ACC112 (cell line): ENCODE data around the gene DCST2.

Experiments used
- H2AFZ ChIP-seq: fragments of 200-600 bp; sonication (generic); one replicate; pipeline ENCODE4 v1.6.0; 2017; ENCODE audit warnings: antibody characterized with exemption, low read length; ENCODE audit not compliant: unreplicated experiment
- H3K27ac ChIP-seq: fragments of 200-600 bp; sonication (generic); 2 replicates; pipeline ENCODE4 v1.5.1; 2014; ENCODE audit warnings: low read depth, mild to moderate bottlenecking, antibody characterized with exemption, low read length, moderate library complexity
- H3K27me3 ChIP-seq: fragments of 200-600 bp; sonication (generic); 2 replicates; pipeline ENCODE4 v1.6.1; 2014; ENCODE audit warnings: mild to moderate bottlenecking, antibody characterized with exemption, low read length, moderate library complexity, mixed read lengths; ENCODE audit not compliant: insufficient read depth
- H3K36me3 ChIP-seq: fragments of 200-600 bp; sonication (generic); 2 replicates; pipeline ENCODE4 v1.6.1; 2016; ENCODE audit warnings: mild to moderate bottlenecking, antibody characterized with exemption, low read length, moderate library complexity, mixed read lengths; ENCODE audit not compliant: insufficient read depth
- H3K4me1 ChIP-seq: fragments of 200-600 bp; sonication (generic); one replicate; pipeline ENCODE4 v1.6.1; 2016; ENCODE audit warnings: low read length, mixed read lengths; ENCODE audit not compliant: insufficient read depth, unreplicated experiment, control insufficient read depth
- H3K4me3 ChIP-seq: fragments of 200-600 bp; sonication (generic); 2 replicates; pipeline ENCODE4 v1.5.1; 2014; ENCODE audit warnings: mild to moderate bottlenecking, low read depth, low read length
- H3K79me2 ChIP-seq: fragments of 200-600 bp; sonication (generic); one replicate; pipeline ENCODE4 v1.6.0; 2016; ENCODE audit warnings: low read length; ENCODE audit not compliant: control insufficient read depth, unreplicated experiment, insufficient read depth

DCST2 gene

GRCh38 chr1:155044365-155044764 is 10.8 kb upstream of the DCST2 start:
- no peak overlapping the region for H2AFZ ChIP-seq
- no peaks in the 10 kb centered on the region for H3K27me3 ChIP-seq
- H3K27ac ChIP-seq, result no peak overlapping the region
- no peaks in the 10 kb centered on the region for H3K79me2 ChIP-seq
- H3K4me1 ChIP-seq, result peaks cover 13% of the 10 kb centered on the region
- no peak overlapping the region for H3K4me3 ChIP-seq
- no peaks in the 10 kb centered on the region for H3K36me3 ChIP-seq

GRCh38 chr1:155043793-155044192 is 10.2 kb upstream of the DCST2 start:
- no peak overlapping the region for H3K27ac ChIP-seq
- H3K27me3 ChIP-seq, result no peaks in the 10 kb centered on the region
- H3K79me2 ChIP-seq, result no peaks in the 10 kb centered on the region
- no peaks in the 10 kb centered on the region for H3K36me3 ChIP-seq
- peaks cover 13% of the 10 kb centered on the region for H3K4me1 ChIP-seq
- H3K4me3 ChIP-seq, result no peak overlapping the region
- H2AFZ ChIP-seq, result no peak overlapping the region

GRCh38 chr1:155043301-155043702 is 9.7 kb upstream of the DCST2 start:
- H3K36me3 ChIP-seq, result no peaks in the 10 kb centered on the region
- no peak overlapping the region for H3K27ac ChIP-seq
- H3K79me2 ChIP-seq, result no peaks in the 10 kb centered on the region
- H3K27me3 ChIP-seq, result no peaks in the 10 kb centered on the region
- no peak overlapping the region for H2AFZ ChIP-seq
- H3K4me1 ChIP-seq, result peaks cover 18% of the 10 kb centered on the region
- no peak overlapping the region for H3K4me3 ChIP-seq

GRCh38 chr1:155042789-155043188 is 9.2 kb upstream of the DCST2 start:
- Histone ChIP-seq H2AFZ (no peak overlapping the region), H3K4me3 (no peak overlapping the region), H3K27ac (no peak overlapping the region), H3K4me1 (peaks cover 19% of the 10 kb centered on the region), H3K36me3 (no peaks in the 10 kb centered on the region), H3K27me3 (no peaks in the 10 kb centered on the region), H3K79me2 (no peaks in the 10 kb centered on the region)

DNA sequence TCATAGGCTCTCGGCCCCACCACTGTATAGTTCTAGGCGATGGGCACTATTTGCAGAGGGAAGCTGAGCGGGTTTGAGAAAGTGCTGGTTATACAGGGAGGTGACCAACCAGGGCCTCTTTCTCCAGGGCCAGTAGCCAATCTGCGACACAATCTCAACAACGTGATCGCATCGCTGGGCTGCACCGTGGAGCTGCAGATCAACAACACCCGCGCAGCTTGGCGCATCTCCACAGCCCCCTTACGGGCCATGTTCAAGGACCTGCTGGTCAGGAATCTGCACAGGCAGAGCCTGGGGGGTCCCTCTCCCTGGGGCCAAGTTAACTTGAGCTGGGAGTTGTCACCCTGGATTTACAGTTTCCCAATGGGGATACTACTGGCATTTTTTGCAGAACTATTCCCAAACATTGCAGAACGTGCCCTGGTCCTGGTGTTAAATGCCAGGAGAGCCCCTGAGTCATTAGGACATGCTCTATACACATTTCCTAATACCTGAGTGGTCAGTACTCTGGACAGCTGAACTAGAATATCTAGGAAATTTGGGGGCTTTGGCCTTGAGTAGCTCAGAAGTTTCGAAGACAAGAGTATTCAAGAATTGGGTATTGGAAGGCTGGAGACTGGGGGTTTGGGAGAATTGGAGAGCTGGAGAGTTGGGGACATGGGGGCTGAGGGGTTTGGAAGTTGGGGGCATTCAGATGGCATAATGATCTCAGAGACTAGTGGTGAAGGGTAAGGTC is 6.9 kb upstream of the DCST2 start:
- Histone ChIP-seq H3K4me1 (peaks cover 19% of the 10 kb centered on the region), H3K36me3 (no peaks in the 10 kb centered on the region), H3K27ac (no peak overlapping the region), H2AFZ (no peak overlapping the region), H3K27me3 (no peaks in the 10 kb centered on the region), H3K4me3 (no peak overlapping the region), H3K79me2 (no peaks in the 10 kb centered on the region)

GRCh38 chr1:155039308-155039669 is 5.7 kb upstream of the DCST2 start:
- Histone ChIP-seq H3K79me2 (no peaks in the 10 kb centered on the region), H2AFZ (no peak overlapping the region), H3K27ac (no peak overlapping the region), H3K27me3 (no peaks in the 10 kb centered on the region), H3K4me1 (peaks cover 8% of the 10 kb centered on the region), H3K4me3 (no peak overlapping the region), H3K36me3 (no peaks in the 10 kb centered on the region)

GRCh38 chr1:155038602-155039307 is 5.2 kb upstream of the DCST2 start:
- H2AFZ ChIP-seq, result no peak overlapping the region
- H3K27me3 ChIP-seq, result no peaks in the 10 kb centered on the region
- peaks cover 8% of the 10 kb centered on the region for H3K4me1 ChIP-seq
- no peak overlapping the region for H3K27ac ChIP-seq
- H3K36me3 ChIP-seq, result no peaks in the 10 kb centered on the region
- H3K4me3 ChIP-seq, result no peak overlapping the region
- H3K79me2 ChIP-seq, result no peaks in the 10 kb centered on the region

DNA sequence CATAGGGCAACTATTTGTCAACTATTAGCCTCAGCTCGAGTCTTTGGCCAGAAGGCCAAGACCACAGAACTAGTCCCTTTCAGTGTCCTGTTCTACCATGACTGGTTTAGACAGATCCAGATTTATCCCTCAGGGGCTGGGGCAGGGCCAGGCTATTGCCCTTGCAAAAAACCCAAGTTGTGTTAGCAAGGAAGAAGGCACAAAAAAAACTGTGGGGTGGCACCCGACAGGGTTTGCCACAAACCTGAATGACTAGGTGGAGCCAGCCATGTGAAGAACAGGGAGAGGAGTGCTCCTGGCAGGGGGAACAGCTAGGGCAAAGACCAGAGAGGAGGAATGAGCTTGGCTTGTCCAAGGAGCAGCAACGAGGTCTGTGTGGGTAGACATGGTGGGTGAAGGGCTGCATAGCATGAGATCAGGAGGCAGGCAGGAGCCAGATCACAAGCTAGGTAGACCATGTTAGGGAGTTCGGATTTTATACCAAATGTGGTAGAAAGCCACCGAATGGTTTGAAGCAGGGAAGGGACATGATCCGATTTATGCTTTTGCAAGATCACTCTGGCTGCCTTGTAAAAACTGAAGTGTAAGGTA is 4.4 kb upstream of the DCST2 start:
- Histone ChIP-seq H3K4me3 (no peak overlapping the region), H3K4me1 (peaks cover 8% of the 10 kb centered on the region), H3K27me3 (no peaks in the 10 kb centered on the region), H2AFZ (no peak overlapping the region), H3K36me3 (no peaks in the 10 kb centered on the region), H3K79me2 (no peaks in the 10 kb centered on the region), H3K27ac (no peak overlapping the region)

GRCh38 chr1:155037043-155037442 is 3.5 kb upstream of the DCST2 start:
- Histone ChIP-seq H3K27ac (no peak overlapping the region), H3K4me1 (peaks cover 8% of the 10 kb centered on the region), H3K36me3 (no peaks in the 10 kb centered on the region), H3K79me2 (no peaks in the 10 kb centered on the region), H3K4me3 (no peak overlapping the region), H2AFZ (no peak overlapping the region), H3K27me3 (no peaks in the 10 kb centered on the region)

DNA sequence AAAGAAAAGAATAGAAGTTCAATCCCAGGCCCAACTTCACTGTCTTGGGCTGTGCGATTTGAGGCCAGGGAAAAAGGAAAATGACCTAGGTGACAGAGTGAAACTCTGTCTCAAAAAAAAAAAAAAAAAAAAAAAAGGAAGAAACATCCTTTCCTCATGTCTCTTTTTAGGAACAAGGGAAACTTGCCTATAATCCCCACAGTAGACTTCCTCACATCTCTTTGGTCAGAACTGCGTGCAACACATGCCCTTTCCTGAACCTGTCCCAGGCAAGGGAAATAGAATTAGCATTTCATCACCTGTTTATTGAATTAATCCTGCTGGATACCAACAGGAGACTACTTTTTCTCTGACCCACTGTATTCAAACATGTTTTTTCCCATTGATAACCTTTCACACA is 2.4 kb upstream of the DCST2 start:
- Histone ChIP-seq H3K79me2 (no peaks in the 10 kb centered on the region), H3K27ac (no peak overlapping the region), H3K27me3 (no peaks in the 10 kb centered on the region), H3K36me3 (no peaks in the 10 kb centered on the region), H3K4me3 (no peak overlapping the region), H2AFZ (no peak overlapping the region), H3K4me1 (peaks cover 8% of the 10 kb centered on the region)
